Measurements from ENCODE around the gene UBTF.

- TF ChIP-seq POLR2A (IDR thresholded peaks at IDR 0.05), result no peak
- no peak for TF ChIP-seq CTCF (IDR thresholded peaks at IDR 0.05)
- peak in 1 of 4 donors; percentile 5 for TF ChIP-seq POLR2AphosphoS5 (IDR thresholded peaks at IDR 0.05)
- TF ChIP-seq EP300 (IDR thresholded peaks at IDR 0.05), result no peak
These were observed 15.0 kb downstream of the UBTF start for GRCh38 chr17:44204441-44204882.
